PC-9 (cell line): ENCODE data around the gene SETD1B. TPM values are rescaled to one million over a fixed set of nuclear protein-coding genes. Genes with fewer than 3 reads are reported as not detected.

Source experiments
- BruUV-seq: library from RNA; stranded (reverse); fragments of 400-500 nt; replicated peaks from 2 replicates; lab custom pipeline; 2021; lab: Mats Ljungman, UMichigan
- CTCF ChIA-PET: fragments of 300-600 bp; sonication (Branson Sonifier 250); formaldehyde crosslinking; loops from one replicate; lab custom pipeline; 2022; ENCODE audit warnings: antibody characterized with exemption; lab: Charles Lee
- POLR2A ChIA-PET: fragments of 300-600 bp; sonication (Branson Sonifier 250); formaldehyde crosslinking; loops from one replicate; lab custom pipeline; 2022; ENCODE audit warnings: antibody characterized with exemption; ENCODE audit not compliant: unreplicated experiment; lab: Charles Lee
- DNase-seq, 2 experiments: peaks; one replicate each; pipeline versions ENCODE4 v3.0.0 to v3.0.0-alpha.2; 2015 to 2022; ENCODE audit warnings: mixed read lengths in 1 of 2
- H2AFZ ChIP-seq: fragments of 200-600 bp; sonication (generic); 2 replicates; pipeline ENCODE4 v1.8.1; 2017; ENCODE audit warnings: antibody characterized with exemption
- H3F3A ChIP-seq: fragments of 200-600 bp; sonication (generic); 2 replicates; pipeline ENCODE4 v1.8.1; 2017; ENCODE audit warnings: antibody characterized with exemption, mild to moderate bottlenecking, low read depth; ENCODE audit not compliant: insufficient read depth
- H3K27ac ChIP-seq: fragments of 200-600 bp; sonication (generic); 2 replicates; pipeline ENCODE4 v1.6.1; 2016; ENCODE audit warnings: mixed run types
- H3K27me3 ChIP-seq: fragments of 200-600 bp; sonication (generic); 2 replicates; pipeline ENCODE4 v1.6.1; 2016; ENCODE audit warnings: low read depth, mixed run types; ENCODE audit not compliant: insufficient read depth
- H3K36me3 ChIP-seq: fragments of 200-600 bp; sonication (generic); 2 replicates; pipeline ENCODE4 v1.6.1; 2016; ENCODE audit warnings: low read depth, mixed run types
- H3K4me1 ChIP-seq: fragments of 200-600 bp; sonication (generic); replicated peaks from 2 replicates; pipeline ENCODE4 v1.6.1; 2016; ENCODE audit warnings: mixed run types; ENCODE audit not compliant: insufficient read depth
- H3K4me2 ChIP-seq: fragments of 200-600 bp; sonication (generic); 2 replicates; pipeline ENCODE4 v1.6.1; 2017; ENCODE audit warnings: mixed run types
- H3K4me3 ChIP-seq: fragments of 200-600 bp; sonication (generic); 2 replicates; pipeline ENCODE4 v1.6.1; 2016; ENCODE audit warnings: mixed run types
- H3K79me2 ChIP-seq: fragments of 200-600 bp; sonication (generic); 2 replicates; pipeline ENCODE4 v1.6.1; 2017; ENCODE audit warnings: low read depth, mixed run types
- H3K9me2 ChIP-seq: fragments of 200-600 bp; sonication (generic); 2 replicates; pipeline ENCODE4 v1.8.1; 2017; ENCODE audit warnings: mild to moderate bottlenecking; ENCODE audit not compliant: insufficient read depth
- H3K9me3 ChIP-seq: fragments of 200-600 bp; sonication (generic); 2 replicates; pipeline ENCODE4 v1.8.1; 2016; ENCODE audit warnings: low read depth; ENCODE audit not compliant: insufficient read depth
- H4K20me1 ChIP-seq: fragments of 200-600 bp; sonication (generic); 2 replicates; pipeline ENCODE4 v1.8.1; 2017; ENCODE audit not compliant: insufficient read depth
- CTCF ChIP-seq: fragments of 200-600 bp; sonication (generic); conservative IDR thresholded peaks from 2 replicates; pipeline ENCODE4 v1.6.1; 2017; ENCODE audit warnings: mixed run types, antibody characterized with exemption, mild to moderate bottlenecking, moderate library complexity
- EZH2 ChIP-seq: fragments of 200-600 bp; sonication (generic); IDR thresholded peaks from 2 replicates; pipeline ENCODE4 v1.8.0; 2017; ENCODE audit warnings: antibody characterized with exemption, low read depth
- intact Hi-C: fragments of 100-400 bp; cut with micrococcal nuclease; formaldehyde crosslinking; loops from one replicate; pipeline ENCODE4 v1.10.0; 2022; ENCODE audit not compliant: unreplicated experiment
- total RNA-seq: library from RNA; stranded (reverse); gene quantifications from 2 replicates; pipeline ENCODE4 v1.2.3, GENCODE V29; 2021

SETD1B gene
- total RNA-seq, 1 experiment from 2014 or later: 22.6 TPM

DNA sequence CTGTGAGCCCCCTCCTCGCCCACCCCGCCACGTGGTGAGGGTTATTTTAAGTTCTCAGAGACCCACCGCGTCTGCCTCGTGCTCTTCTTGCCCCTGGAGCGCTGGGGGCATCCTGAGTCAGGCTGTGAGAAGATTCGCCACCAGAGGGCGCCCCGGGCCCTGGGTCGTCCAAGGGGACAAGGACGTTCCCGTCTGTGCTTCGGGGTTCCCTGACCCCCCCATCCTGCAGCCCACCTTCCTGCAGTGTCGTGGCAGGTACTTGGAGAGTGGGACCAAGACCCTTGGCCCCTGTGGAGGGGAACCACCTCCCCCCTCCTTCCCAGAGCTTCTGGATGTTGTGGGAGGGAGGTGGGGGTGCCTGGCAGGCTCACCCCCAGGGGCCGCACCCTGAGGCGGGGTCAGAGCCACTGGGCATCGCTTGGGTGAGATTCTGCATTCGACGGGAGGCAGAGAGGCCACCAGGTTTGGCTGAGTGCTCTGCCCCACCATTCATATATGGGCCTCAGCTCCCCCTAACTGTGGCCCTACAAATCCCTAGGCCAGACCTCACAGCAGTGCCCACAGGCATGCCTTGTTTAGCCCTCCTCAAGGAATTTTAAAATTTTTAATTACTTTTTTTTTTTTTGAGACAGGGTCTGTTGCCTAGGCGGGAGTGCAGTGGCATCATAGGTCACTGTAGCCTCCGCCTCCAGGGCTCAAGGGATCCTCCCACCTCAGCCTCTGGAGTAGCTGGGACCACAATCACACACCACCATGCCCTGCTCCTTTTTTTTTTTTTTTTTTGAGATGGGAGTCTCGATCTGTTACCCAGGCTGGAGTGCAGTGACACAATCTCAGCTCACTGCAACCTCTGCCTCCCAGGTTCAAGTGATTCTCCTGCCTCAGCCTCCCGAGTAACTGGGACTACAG is 27.4 kb upstream of the SETD1B start:
- Histone ChIP-seq H3F3A (peaks cover 83% of the 10 kb centered on the region), H3K36me3 (no peaks in the 10 kb centered on the region), H3K4me3 (no peak overlapping the region), H2AFZ (no peak overlapping the region), H3K9me2 (no peaks in the 10 kb centered on the region), H3K9me3 (no peaks in the 10 kb centered on the region), H3K4me1 (peaks cover 20% of the 10 kb centered on the region), H3K27ac (peak overlapping the region; percentile 61), H3K4me2 (peak overlapping the region; percentile 51), H3K27me3 (no peaks in the 10 kb centered on the region), H3K79me2 (peaks cover 14% of the 10 kb centered on the region), H4K20me1 (peaks cover 13% of the 10 kb centered on the region)
- intact Hi-C loops: loop anchor here (5.0 kb wide), 1 partner anchor 149 kb away; the partner anchor contains the start of gene ORAI1
- peak; percentile 93 for TF ChIP-seq CTCF
- TF ChIP-seq EZH2: no peak
- ChIA-PET POLR2A (no interaction called here), CTCF (interaction anchor here (0.6 kb wide), 1 partner anchor 280 kb away, joined by 3 read pairs; no protein-coding TSS in a partner anchor)
- peak; percentile 59 to 80 for DNase-seq
- TSS peak; percentile 21 for BruUV-seq

DNA sequence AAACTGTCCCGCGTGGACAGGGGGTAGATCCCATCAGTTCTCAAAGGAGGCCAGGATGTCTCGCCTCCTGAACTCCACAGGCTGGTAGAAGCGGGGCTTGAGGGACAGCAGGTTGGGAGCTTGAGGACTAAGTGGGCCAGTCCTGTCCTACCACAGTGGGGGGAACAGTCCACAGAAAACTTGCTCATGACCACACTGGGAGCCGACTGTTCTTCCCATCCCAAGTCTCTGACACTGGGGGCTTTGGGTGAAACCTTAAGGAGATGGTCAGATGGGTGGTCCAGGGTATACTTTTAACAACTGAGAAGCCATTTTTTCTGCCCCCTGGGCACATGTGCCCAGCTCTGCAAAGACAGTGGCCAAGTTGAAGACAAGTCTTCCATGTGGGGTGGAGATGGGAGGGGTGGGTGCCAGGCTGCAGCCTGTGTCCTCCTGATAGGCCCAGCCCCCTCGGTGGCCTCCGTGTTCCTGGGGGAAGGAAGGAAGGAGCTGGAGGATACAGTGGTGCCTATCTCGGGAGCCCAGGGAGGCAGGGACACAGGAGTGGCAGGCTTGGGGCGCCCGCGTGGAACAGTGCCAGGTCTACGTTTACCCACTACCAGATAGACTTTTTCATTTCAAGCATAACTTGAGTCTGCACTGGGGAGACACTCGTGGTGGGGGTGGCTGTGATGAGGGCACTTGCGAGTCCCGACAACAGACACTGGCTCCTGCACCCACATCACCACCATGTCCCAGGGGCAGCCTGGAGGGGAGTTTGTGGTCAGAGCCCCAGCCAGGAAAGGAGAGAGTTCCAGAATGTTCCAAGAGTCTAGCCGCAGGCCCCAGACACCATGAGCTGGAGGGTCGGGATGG is 25.0 kb upstream of the SETD1B start:
- Histone ChIP-seq H3K4me2 (no peak overlapping the region), H3K36me3 (peaks cover 13% of the 10 kb centered on the region; the same call in 1 of the 2 replicates), H4K20me1 (peaks cover 26% of the 10 kb centered on the region), H3K9me2 (no peaks in the 10 kb centered on the region), H3K79me2 (peaks cover 37% of the 10 kb centered on the region), H3K27ac (peak overlapping the region; percentile 61; the same call in 1 of the 2 replicates), H3K9me3 (no peaks in the 10 kb centered on the region), H2AFZ (no peak overlapping the region), H3F3A (peaks cover 85% of the 10 kb centered on the region), H3K27me3 (no peaks in the 10 kb centered on the region), H3K4me3 (no peak overlapping the region), H3K4me1 (peaks cover 27% of the 10 kb centered on the region)
- no peak for TF ChIP-seq EZH2
- TF ChIP-seq CTCF: no peak
- intact Hi-C loops: loop anchor here (5.0 kb wide), 1 partner anchor 151 kb away; the partner anchor contains the start of gene ORAI1
- no peak for DNase-seq
- ChIA-PET POLR2A (no interaction called here), CTCF (no interaction called here)
- BruUV-seq: no TSS peak

- H2AFZ ChIP-seq: no peak overlapping the region
- ChIA-PET CTCF (no interaction called here), POLR2A (no interaction called here)
- H3K27ac ChIP-seq: peak overlapping the region; percentile 61; the same call in 1 of the 2 replicates
- H3K4me2 ChIP-seq: no peak overlapping the region
- no peak overlapping the region for H3K4me3 ChIP-seq
- H3K4me1 ChIP-seq: peaks cover 33% of the 10 kb centered on the region
- peaks cover 85% of the 10 kb centered on the region for H3F3A ChIP-seq
- no peaks in the 10 kb centered on the region for H3K27me3 ChIP-seq
- intact Hi-C loops: loop anchor here (5.0 kb wide), 1 partner anchor 152 kb away; the partner anchor contains the start of gene ORAI1
- H3K79me2 ChIP-seq: peaks cover 44% of the 10 kb centered on the region
- peaks cover 16% of the 10 kb centered on the region; the same call in 1 of the 2 replicates for H3K36me3 ChIP-seq
- DNase-seq: no peak
- H3K9me2 ChIP-seq: no peaks in the 10 kb centered on the region
- H3K9me3 ChIP-seq: no peaks in the 10 kb centered on the region
- BruUV-seq: no TSS peak
- H4K20me1 ChIP-seq: peaks cover 26% of the 10 kb centered on the region
- TF ChIP-seq CTCF (no peak), EZH2 (no peak)
Measured at GRCh38 chr12:121779422-121779895, 24.4 kb upstream of the SETD1B start.
